HG03064 (cell line): ENCODE measurements around the gene SMTNL1.
"Not testable (repeated sequence)": the region's sequence is repeated elsewhere in the genome, so short reads cannot be mapped to it uniquely, and the experiment has no call there.

ENCODE experiments used
- ATAC-seq: cut with Tn5 transposase; IDR thresholded peaks from one replicate; pipeline ENCODE4 v1.9.1; 2021; ENCODE audit warnings: low read depth; ENCODE audit not compliant: unreplicated experiment

Gene SMTNL1

DNA sequence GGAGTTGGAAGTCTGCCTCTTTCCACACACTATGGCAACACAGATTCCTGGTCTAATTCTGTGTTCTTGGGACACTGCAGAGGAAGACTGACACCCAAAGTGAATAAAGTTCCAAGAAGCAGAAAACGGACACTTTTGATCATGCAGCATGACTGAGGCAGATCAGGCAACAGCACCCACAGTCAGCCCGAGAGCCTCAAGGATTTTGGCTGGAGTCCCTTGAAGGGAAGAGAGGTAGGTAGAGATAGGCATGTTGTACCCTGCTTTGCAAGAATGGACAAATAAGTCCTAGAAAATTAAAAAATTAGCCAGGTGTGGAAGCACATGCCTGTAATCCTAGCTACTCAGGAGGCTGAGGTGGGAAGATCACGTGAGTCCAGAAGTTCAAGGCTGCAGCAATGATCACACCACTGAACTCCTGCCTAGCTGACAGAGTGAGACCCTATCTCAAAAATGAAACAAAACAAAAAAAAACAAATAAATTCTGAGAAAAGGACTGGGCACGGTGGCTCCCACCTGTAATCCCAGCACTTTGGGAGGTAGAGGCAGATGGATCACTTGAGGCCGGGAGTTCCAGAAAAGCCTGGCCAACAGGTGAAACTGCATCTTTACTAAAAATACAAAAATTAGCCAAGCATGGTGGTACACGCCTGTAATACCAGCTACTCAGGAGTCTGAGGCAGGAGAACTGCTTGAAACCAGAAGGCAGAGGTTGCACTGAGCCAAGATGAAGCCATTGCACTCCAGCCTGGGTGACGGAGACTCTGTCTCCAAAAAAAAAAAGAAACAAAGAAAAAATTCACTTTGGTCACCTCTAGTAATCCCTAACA lies 28.8 kb upstream of the SMTNL1 start:
- no peak for ATAC-seq

DNA sequence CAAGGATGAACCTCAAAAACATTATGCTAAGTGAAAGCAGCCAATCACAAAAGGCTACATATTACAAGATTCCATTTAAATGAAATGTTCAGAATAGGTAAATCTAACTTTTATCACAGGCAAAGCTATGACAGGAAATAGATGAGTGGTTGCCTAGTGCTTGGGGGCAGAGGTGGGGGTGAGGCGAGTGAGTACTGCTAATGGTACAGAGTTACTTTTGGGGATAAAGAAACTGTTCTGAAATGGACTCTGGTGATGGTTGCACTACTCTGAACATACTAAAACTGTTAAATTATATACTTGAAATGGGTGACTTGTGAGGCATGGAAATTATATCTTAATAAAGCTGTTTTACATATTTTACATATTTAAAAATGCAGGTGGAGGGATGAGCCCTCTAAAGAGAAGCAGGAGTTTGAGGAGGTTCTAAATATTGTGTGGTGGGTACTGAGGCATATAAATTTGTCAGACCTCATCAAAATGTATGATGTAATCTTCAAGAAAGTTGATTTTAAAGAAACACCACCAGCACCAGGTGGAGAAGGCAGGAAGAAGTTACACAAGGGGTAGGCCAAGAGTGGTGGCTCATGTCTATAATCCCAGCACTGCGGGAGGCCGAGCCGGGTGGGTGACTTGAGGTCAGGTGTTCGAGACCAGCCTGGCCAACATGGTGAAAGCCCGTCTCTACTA lies 25.5 kb upstream of the SMTNL1 start:
- ATAC-seq: no peak

DNA sequence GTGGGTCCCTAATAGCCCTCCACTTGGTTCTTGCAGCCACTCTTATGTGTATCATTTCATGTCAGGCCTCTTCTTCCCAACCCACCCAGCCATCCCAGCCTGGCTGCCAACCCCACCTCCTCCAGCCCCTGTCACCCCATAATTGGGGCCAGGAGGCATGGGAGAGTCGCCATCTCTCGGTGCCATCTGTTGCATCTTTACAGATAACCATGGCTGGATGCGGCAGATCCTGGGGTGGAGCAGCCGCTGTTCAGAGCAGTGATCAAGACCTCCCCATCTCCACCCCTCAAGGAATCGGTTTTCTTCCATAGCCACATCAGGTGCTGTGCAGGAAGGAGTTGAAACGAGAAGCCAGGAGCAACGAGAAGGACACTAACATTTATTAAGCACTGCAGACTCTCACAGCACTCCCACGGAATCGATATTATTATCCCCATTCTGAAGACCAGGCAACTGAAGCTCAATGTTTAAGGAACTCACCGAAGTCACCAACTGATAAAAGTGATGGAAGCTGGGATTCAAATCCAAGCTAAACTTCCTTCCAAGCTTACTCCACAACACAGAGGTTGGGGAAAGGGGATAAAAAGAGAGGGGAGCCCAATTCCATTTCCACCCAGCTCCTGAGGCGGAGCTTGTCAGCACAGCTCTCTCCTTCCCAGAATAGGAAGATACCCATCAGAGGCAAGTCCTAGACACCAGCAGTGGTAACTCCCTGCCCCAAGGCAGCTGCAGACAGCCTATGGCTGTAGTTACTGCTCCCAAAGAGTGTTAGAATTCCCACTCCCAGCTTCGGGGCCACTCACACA lies 24.5 kb upstream of the SMTNL1 start:
- no peak for ATAC-seq

DNA sequence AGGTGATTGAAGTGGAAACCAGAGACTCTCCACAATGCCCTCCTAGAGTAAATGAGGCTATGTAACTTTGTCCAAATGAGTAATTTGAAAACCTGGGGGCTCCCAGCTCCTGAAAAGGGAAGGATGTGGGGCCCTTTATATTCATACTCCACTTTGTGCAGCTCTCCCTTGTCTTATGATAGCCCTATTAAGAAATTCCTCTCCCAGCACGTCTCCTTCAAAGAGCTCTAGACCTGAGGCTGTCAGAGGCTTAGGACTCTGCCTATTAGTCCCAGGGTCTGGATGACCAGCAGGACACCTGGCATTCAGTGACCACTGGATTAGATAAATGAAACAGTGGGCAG lies 24.0 kb upstream of the SMTNL1 start:
- no peak for ATAC-seq

DNA sequence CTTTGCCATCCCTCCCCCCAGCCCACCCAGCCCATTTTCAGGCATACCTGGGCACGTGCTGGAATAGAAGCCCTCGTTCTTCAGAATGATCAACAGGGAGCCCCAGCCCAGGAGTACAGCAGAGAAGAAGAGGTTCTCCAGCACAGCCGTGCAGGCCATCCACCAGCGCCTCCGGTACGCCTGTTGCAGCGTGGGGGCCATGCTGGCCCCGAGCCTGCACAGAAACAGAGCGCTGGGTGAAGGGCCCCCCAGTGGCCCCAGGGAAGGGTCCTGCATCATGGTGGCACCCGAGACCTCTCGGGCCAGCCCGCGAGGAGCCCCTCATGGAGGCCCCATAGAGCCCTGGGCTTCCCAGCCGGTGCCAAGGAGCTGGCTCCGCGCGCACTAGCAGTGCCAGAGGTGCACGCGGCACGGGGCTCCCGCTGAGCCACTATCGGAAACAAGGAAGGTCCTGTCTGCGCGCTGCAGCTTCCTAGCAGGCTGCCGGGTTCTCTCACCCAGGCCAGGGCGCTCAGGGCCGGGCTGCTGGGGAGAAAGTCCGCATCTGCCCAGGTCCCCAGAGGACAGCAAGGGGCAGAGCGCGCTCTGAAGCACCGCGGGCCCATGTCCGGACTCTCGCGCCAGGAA lies 23.4 kb upstream of the SMTNL1 start:
- peak; percentile 29 for ATAC-seq

DNA sequence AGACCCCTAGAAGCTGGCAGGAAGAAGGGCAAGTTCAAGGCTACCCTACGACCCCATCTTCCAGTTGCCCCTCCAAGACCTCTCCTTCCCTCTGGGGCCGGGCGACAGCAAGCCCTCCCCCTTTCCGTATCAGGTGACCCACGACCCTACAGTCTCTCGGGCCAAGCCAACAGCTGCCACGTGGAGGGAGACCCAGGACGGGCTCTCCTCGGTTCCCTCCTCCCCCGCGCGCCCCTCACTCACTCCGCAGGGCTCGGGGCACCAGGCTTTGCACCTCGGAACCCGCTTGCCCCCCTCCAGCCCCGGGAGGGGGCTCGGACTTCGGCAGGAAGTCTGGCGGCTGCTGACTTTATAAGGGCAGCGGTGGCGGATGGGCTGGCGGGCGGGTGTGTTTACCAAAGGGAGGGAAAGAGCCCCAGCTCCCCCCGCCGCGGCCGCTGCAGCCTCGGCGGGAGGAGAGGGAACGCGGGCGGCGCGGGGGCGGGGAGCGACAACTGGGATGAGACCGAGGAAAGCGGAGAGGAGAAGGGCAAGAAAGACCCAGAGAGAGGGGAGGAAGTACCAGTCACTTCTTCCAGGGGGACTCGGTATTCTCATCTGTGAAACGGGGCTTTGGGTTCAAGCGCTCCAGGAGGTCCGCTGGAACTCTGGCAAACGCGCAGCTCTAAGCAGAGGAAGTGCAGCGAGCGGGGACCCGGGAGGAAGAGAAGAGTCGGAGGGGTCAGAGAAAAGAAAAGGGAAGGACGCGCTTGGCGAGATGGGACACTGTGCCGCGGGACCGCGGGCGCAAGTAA lies 22.7 kb upstream of the SMTNL1 start:
- ATAC-seq: peak; percentile 40

DNA sequence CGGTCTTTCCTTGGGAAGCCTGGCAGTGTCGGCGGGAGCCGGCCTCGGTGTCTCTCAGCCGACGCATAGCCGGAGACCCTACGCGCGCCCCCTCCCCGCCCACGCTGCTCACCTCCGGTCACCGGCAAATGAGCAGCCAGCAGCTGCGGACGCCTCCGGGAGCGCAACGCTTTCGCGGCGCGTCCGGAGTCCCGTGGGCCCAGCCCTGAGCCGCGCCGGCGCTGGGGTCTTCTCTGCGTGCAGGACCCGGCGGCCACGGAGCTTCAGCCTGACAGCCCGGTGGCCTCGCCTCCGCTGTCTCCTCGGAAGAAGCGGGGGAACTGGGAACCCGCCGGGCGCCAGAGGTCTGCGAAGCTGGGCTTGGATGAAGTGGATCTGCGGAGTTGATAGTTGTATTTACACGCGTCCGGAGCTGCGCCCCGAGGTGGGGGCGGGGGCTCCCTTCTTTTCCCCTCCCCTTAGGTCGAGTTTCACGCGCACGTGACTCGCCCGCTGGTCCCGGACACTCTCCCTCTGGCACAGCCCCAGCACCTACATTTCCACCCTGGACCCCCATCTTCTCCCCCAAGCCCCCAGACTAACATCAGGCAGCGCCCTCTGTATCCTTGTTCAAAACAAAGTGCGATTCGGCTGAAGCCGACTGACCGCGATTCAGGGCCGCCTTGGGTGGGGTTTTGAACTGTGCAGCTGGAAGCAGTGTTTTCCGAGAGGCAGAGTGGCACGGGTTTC lies 21.9 kb upstream of the SMTNL1 start, which contains the start of gene SLC43A1:
SLC43A1 (minus strand) TSS at position 371 of the 729 bp plus-strand sequence. CDS start 1,591 bp downstream, outside the sequence.
- ATAC-seq: peak; percentile 48

DNA sequence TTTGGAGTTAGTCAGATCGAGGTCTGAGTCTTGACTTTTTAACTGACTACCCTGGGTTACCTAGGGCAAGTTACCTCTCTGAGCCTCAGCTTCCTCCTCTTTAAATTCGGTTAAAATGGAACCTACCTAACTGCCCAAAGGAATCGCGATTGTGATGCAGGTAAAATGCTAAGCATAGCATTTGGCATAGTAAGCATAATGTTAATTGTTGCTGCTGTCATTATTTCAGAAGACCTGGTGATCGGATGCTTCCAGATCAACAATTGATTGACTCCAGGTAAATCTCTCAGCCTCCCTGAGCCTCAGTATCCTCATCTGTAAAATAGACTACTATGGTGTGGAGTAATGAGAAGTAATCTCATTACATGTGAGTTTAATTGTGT lies 21.3 kb upstream of the SMTNL1 start:
- ATAC-seq: no peak

DNA sequence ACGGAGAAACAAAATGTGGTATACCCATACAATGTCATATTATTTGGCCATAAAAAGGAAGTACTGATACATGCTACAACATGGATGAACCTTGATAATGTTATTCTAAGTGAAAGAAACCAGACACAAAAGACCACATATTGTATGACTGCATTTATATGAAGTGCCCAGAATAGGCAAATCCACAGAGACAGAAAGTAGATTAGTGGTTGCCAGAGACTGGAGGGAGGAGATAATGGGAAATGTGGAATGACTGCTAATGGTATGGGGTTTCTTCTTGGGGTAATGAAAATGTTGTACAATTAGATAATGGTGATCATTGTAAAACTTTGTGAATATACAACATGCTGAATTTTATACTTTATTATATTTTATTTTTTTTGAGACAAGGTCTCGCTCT lies 16.3 kb upstream of the SMTNL1 start:
- no peak for ATAC-seq

DNA sequence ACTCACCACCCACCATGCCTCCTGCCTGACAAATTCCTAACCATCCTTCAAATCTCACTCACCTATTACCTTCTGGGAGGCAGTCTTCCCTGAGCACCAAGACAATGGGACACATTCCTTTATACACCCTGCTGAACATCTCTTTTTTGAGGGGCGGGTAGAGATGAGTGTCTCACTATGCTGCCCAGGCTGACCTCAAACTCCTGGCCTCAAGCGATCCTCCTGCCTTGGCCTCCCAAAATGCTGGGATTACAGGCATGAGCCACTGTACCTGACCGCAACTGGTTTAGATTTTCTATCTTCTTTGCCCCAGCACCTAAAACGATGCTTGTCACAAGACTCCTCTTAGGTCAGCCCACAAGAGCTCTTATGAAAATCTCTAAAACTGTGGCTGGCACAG lies 14.0 kb upstream of the SMTNL1 start:
- ATAC-seq: no peak

DNA sequence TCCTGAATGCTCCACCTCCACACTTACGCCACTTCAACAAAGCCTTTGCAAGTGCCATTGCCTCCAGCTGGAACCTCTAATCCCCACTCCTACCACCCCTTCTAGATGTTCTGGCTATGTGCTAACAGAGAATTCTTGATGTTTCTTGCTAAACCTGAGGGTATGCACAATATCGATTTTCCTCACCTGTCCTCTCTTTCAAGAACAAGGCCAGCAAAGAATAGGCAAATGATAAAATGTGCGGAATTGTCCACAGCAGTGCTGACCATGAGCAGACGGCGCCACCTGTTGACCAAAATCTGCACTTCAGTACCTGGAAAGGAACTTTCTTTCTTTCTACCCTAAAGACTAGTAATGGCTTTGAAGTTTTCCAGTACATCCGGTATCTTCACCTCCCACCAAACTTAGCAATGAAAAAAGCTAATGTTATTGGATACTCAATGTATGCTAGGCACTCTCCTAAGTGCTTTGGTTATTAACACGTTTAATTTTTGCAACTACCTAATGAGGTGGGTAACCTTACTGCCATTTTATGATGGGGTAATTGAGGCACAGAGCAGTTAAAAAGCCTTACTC lies 10.3 kb upstream of the SMTNL1 start:
- ATAC-seq: no peak

DNA sequence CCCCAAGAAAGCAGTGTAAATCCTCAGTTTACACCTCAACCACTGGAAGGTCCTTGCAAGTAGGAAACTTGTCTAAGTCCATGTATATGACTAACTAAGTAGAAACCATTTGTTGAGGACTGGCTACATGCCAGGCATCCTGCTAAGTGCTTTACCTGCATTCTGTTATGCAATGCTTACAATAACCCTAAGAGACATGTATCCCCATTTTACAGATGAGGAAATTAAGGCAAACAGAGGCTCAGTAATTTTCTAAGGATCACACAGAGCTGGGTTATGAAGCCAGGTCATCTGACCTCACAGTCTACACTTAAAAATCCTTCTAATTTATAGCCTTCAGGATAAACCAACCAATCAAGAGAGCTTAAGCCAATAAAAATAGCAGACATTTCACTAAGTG lies 8.4 kb upstream of the SMTNL1 start:
- no peak for ATAC-seq

DNA sequence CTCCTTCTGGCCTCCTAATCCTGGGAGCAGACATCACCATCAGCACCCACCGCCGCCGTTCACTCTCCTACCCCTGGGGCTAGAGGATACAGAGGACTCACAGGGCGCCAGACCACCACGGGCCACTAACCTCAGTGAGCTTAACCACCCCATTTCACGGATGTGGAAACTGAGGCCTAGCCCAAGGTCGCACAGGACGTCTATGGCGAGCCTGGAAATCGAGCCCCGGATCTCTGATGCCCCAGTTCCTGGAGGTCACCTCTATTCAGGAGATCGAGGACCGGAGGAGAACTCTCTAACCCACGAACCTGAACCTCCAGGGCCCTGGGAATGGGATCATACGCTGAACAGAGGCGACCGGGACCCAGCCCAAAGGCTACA lies 7.2 kb upstream of the SMTNL1 start:
- no peak for ATAC-seq

DNA sequence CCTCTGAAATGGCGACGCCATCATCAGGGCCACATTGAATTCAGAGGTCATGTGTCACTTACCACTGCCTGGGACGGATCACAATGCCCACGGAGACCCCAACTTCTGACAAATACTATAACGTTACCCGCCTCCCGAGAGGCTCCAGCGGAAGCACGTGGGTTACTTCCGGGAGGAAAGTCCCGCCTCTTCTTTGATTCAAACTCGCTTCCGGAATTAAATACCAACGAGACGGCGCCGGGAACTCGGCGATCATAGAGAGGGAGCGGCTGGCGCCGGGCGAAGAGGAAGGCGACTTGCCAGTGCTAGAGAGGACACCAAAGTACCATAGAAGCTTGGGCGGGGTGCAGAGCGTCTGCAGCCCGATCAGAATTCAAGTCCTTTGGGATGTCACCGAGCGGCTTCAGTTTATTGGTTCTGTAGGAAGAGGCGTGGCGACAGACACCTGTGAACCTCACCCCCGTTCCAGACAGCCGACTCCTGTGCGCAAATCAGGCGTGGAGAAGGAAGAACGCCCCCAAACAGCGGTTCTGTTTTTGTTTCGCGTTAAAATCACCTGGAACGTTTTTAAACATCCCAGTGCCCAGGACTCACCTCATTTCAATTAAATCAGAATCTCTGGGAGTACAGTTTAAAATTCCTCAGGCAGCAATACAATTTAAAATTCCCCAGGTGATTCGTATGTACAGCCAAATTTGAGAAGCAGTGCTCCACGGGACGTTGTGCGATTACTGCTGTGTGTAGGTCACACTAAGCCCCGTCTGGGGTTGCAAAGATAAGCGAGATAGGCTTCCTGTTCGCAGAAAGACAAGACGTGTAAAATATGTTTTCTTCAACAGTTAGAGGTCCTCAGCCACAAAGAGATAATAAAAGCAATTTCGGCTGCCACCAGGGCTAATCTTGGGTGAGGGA lies 6.5 kb upstream of the SMTNL1 start, which contains the start of gene TIMM10:
TIMM10 (minus strand) TSS at position 159 of the 912 bp plus-strand sequence. CDS start 565 bp downstream, outside the sequence.
- ATAC-seq: peak; percentile 99

DNA sequence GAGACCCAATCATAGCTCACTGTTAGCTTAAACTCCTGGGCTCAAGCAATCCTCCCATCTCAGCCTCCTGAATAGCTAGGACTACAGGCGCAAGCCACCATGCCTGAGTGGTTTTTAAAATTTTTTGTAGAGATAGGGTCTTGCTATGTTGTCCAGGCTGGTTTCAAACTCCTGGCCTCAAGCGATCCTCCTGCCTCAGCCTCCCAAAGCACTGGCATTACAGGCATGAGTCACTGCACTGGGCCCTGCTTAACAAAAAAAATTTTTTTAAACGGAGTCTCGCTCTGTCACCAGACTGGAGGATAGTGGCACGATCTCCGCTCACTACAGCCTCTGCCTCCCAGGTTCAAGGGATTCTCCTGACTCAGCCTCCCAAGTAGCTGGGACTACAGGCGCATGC lies 2.9 kb upstream of the SMTNL1 start:
- not testable (repeated sequence) for ATAC-seq

DNA sequence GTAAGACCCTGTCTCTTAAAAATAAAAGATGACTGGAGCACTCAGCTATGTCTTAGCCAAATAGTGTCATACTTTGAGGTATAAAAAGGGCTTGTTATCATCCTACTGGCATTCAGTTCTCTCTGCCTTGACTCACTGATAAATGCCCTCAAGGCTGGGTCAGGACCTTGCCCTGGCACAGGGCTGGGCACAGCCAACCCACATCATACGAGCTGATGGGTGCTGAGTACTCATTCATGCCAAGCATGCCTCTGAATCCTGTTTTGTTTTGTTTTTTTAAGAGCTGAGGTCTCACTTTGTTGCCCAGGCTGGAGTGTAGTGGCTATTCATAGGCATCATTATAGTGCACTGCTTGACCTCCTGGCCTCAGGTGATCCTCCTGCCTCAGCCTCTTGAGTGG lies 1.9 kb downstream of the SMTNL1 start:
- ATAC-seq: no peak

DNA sequence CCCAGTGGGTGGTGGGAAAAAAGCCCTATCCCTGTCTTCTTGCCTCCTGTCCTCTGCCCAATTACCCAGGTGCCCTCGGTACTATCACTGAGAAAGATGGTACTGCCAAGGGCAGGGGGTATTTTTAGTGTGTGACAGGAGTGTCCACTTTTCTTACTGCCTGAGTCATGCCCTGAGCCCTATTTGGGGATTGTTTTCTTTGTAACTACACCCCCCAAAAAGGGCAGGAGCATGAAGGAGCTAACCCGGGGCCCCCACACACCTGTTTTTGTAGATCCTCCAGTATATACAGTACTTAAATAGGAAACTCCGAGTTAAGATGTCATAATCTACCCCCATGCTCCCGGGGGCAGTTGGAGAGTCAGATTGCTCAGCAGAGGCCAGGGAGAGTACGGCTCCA lies 3.8 kb downstream of the SMTNL1 start:
- ATAC-seq: no peak

DNA sequence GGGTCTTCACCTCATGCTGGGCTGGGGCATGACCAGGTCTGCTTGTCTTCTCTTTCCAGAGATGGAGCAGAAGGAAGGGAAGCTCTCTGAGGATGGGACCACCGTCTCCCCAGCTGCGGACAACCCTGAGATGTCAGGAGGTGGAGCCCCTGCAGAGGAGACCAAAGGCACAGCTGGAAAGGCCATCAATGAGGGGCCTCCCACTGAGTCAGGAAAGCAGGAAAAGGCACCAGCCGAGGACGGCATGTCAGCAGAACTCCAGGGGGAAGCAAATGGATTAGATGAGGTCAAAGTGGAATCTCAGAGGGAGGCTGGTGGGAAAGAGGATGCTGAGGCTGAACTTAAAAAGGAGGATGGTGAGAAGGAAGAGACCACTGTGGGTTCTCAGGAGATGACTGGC lies 5.2 kb downstream of the SMTNL1 start:
- ATAC-seq: no peak
